ENCODE results near the gene SESN2. TPM values are rescaled to one million over a fixed set of nuclear protein-coding genes. Genes with fewer than 3 reads are reported as not detected.
A peak's percentile ranks its signal among the peaks of the same experiment; 100 is the strongest.

SESN2 gene
- total and polyA plus RNA-seq, 2 donors (not counting 1 experiment from before 2014, with no cell fraction given) = 4.5 to 5.4 TPM

DNA sequence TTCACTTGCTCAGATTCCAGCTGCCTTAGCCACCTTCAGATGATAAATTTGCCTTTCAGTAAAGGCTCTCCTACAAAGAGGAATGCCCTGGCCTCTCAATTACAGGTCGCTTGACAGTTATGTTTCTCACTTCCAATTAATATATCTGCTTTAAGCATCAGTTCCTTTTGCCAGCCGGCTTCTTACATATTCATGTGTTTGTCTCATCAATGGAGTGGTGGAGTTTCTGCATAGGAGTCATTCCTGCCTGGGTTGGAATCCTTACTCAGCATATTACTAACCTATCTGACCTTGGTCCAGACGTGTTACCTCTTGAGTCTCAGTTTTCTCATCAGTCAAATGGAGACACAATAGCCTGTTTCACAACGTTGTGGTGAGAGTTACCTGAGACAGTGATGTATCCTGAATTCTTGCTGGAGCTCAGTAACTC, 9.4 kb upstream of the SESN2 start:
- Histone ChIP-seq H3K27ac (ENCODE audit: low read length in 2 of 2) (no peak overlapping the region), H3K79me2 (ENCODE audit: control insufficient read depth, insufficient read depth, low read length) (no peaks in the 10 kb centered on the region), H2AFZ (ENCODE audit: insufficient read depth, low read depth, low read length, poor library complexity, severe bottlenecking) (peak overlapping the region; percentile 25), H3K36me3 (replicated peaks in 1 of 2; ENCODE audit: control extremely low read depth in 1 of 2, control insufficient read depth in 1 of 2, extremely low read depth in 1 of 2, insufficient read depth in 2 of 2, low read length in 1 of 2) (no peaks in the 10 kb centered on the region), H4K20me1 (ENCODE audit: control insufficient read depth, insufficient read depth, low read length, poor library complexity, severe bottlenecking) (no peaks in the 10 kb centered on the region), H3K9ac (ENCODE audit: low read length) (no peak overlapping the region), H3K4me1 (ENCODE audit: control insufficient read depth in 2 of 2, insufficient read depth in 2 of 2, low read length in 2 of 2) (peaks cover 29 to 37% of the 10 kb centered on the region in 2 donors), H3K4me2 (replicated peaks; ENCODE audit: low read depth, low read length, poor library complexity, severe bottlenecking) (no peak overlapping the region), H3K9me3 (ENCODE audit: control extremely low read depth in 1 of 3, control insufficient read depth in 2 of 3, insufficient read depth in 1 of 3, low read length in 2 of 3) (no peaks in the 10 kb centered on the region), H3K4me3 (ENCODE audit: control extremely low read depth in 1 of 5, extremely low read depth in 1 of 5, insufficient read depth in 1 of 5, low read depth in 2 of 5, low read length in 4 of 5) (no peak overlapping the region), H3K27me3 (replicated peaks in 1 of 4; ENCODE audit: control extremely low read depth in 1 of 4, control insufficient read depth in 3 of 4, insufficient read depth in 4 of 4, low read length in 3 of 4) (no peaks in the 10 kb centered on the region)
- ATAC-seq (ENCODE audit: low read depth) (no peak), DNase-seq (no peak)
- intact Hi-C loops (cut with micrococcal nuclease) = loop anchor here (2.0 to 10.0 kb wide), 7 partner anchors 255 to 932 kb away; partner anchors contain the start of genes GMEB1, RNU11, SRSF4 and TAF12
- peak overlapping the region; percentile 11 for H3K27ac Mint-ChIP-seq
- WGBS (ENCODE audit: insufficient coverage) = no CpG with 5 or more reads among the region's 4 CpGs
- no peaks in the 10 kb centered on the region for H3K9me3 Mint-ChIP-seq (ENCODE audit: insufficient read depth)
- peaks cover 37% of the 10 kb centered on the region for H3K4me1 Mint-ChIP-seq
- no peak for TF ChIP-seq EZH2 (IDR thresholded peaks at IDR 0.05; ENCODE audit: borderline replicate concordance, insufficient read depth, low read depth, low read length, poor library complexity, severe bottlenecking)
- TF ChIP-seq, protein P1, sequence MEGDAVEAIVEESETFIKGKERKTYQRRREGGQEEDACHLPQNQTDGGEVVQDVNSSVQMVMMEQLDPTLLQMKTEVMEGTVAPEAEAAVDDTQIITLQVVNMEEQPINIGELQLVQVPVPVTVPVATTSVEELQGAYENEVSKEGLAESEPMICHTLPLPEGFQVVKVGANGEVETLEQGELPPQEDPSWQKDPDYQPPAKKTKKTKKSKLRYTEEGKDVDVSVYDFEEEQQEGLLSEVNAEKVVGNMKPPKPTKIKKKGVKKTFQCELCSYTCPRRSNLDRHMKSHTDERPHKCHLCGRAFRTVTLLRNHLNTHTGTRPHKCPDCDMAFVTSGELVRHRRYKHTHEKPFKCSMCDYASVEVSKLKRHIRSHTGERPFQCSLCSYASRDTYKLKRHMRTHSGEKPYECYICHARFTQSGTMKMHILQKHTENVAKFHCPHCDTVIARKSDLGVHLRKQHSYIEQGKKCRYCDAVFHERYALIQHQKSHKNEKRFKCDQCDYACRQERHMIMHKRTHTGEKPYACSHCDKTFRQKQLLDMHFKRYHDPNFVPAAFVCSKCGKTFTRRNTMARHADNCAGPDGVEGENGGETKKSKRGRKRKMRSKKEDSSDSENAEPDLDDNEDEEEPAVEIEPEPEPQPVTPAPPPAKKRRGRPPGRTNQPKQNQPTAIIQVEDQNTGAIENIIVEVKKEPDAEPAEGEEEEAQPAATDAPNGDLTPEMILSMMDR (IDR thresholded peaks at IDR 0.05) = no peak
- H3K4me3 Mint-ChIP-seq = no peak overlapping the region
- ChIA-PET POLR2A (interaction anchor here (0.6 to 1.8 kb wide), 4 partner anchors 9 to 332 kb away, joined by 4 to 11 read pairs (median 9); partner anchors contain the start of genes MED18 and SESN2), CTCF (interaction anchor here (0.5 to 6.8 kb wide), 11 partner anchors 8 to 627 kb away, joined by 3 to 65 read pairs (median 25); partner anchors contain the start of genes ATP5IF1, DNAJC8, EYA3 and MED18)
- H3K27me3 Mint-ChIP-seq = no peaks in the 10 kb centered on the region

DNA sequence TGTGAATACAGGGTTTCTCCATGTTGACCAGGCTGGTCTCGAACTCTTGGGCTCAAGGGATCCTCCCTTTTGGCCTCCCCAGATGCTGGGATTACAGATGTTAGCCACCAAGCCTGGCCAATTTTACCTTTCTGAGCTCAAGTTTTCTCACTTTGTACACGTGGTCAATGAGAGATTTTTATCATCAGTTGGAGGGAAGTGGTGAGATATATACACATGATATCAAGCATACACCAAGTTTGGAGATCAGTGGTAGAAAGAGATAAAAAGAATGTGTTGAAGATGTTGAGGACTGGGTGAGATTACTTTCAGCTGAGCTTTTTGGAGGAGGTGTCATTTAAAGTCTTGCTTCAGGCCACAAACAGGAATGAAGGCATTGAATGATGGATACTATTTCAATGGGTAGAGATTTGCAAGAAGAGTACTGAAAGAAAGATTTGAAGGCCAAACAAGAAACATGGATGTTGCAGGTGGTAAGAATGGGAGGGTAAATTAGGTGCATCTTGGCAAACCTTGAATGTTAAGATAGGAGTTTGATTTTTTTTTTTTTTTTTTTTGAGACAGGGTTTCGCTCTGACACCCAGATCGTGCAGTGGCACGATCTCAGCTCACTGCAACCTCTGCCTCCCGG, 3.0 kb upstream of the SESN2 start:
- Histone ChIP-seq H2AFZ (ENCODE audit: insufficient read depth, low read depth, low read length, poor library complexity, severe bottlenecking) (no peak overlapping the region), H3K4me3 (ENCODE audit: control extremely low read depth in 1 of 5, extremely low read depth in 1 of 5, insufficient read depth in 1 of 5, low read depth in 2 of 5, low read length in 4 of 5) (no peak overlapping the region), H3K36me3 (replicated peaks in 1 of 2; ENCODE audit: control extremely low read depth in 1 of 2, control insufficient read depth in 1 of 2, extremely low read depth in 1 of 2, insufficient read depth in 2 of 2, low read length in 1 of 2) (no peaks in the 10 kb centered on the region), H4K20me1 (ENCODE audit: control insufficient read depth, insufficient read depth, low read length, poor library complexity, severe bottlenecking) (no peaks in the 10 kb centered on the region), H3K9ac (ENCODE audit: low read length) (no peak overlapping the region), H3K4me2 (replicated peaks; ENCODE audit: low read depth, low read length, poor library complexity, severe bottlenecking) (no peak overlapping the region), H3K4me1 (ENCODE audit: control insufficient read depth in 2 of 2, insufficient read depth in 2 of 2, low read length in 2 of 2) (peaks cover 20% of the 10 kb centered on the region in 2 donors), H3K27me3 (replicated peaks in 1 of 4; ENCODE audit: control extremely low read depth in 1 of 4, control insufficient read depth in 3 of 4, insufficient read depth in 4 of 4, low read length in 3 of 4) (peaks cover 0 to 4% (median 1%) of the 10 kb centered on the region in 4 experiments), H3K27ac (ENCODE audit: low read length in 2 of 2) (no peak overlapping the region), H3K9me3 (ENCODE audit: control extremely low read depth in 1 of 3, control insufficient read depth in 2 of 3, insufficient read depth in 1 of 3, low read length in 2 of 3) (no peaks in the 10 kb centered on the region), H3K79me2 (ENCODE audit: control insufficient read depth, insufficient read depth, low read length) (peaks cover 20% of the 10 kb centered on the region)
- ATAC-seq (ENCODE audit: low read depth) = no peak
- Mint-ChIP-seq H3K27me3 (peaks cover 16% of the 10 kb centered on the region), H3K9me3 (ENCODE audit: insufficient read depth) (no peaks in the 10 kb centered on the region), H3K4me3 (no peak overlapping the region), H3K27ac (no peak overlapping the region), H3K4me1 (peaks cover 17% of the 10 kb centered on the region)
- WGBS (ENCODE audit: insufficient coverage) = 85% methylated on average over 5 of the region's 6 CpGs
- no peak for DNase-seq
- TF ChIP-seq, protein P1 (IDR thresholded peaks at IDR 0.05) = no peak
- TF ChIP-seq EZH2 (IDR thresholded peaks at IDR 0.05; ENCODE audit: borderline replicate concordance, insufficient read depth, low read depth, low read length, poor library complexity, severe bottlenecking) = no peak
- ChIA-PET CTCF (interaction anchor here (0.7 to 3.1 kb wide), 2 partner anchors 8 to 76 kb away, joined by 3 to 38 read pairs; no protein-coding TSS in a partner anchor), POLR2A (interaction anchor here (1.1 kb wide), 1 partner anchor 10 kb away, joined by 3 read pairs; no protein-coding TSS in a partner anchor)
- intact Hi-C loops (cut with micrococcal nuclease) = loop anchor here (10.0 kb wide), 1 partner anchor 628 kb away; no protein-coding TSS in a partner anchor
